ENCODE data around the gene GUK1.

DNA sequence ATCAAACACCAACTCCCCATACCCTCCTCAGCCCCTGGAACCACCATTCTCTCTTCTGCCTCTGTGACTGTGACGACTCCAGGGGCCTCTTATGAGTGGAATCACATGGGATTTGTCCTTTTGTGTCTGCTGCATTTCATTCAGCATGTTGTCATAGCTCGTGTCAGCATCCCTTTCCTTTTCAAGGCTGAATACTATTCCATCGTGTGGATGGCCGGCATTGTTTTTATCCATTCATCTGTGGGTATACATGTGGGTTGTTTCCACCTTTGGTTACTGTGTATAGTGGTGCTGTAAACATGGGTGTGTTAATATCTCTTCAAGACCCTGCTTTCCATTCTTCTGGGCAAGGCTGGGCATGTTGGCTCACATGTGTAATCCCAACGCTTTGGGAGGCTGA lies 50.7 kb downstream of the GUK1 start:
- TF ChIP-seq, protein P1, sequence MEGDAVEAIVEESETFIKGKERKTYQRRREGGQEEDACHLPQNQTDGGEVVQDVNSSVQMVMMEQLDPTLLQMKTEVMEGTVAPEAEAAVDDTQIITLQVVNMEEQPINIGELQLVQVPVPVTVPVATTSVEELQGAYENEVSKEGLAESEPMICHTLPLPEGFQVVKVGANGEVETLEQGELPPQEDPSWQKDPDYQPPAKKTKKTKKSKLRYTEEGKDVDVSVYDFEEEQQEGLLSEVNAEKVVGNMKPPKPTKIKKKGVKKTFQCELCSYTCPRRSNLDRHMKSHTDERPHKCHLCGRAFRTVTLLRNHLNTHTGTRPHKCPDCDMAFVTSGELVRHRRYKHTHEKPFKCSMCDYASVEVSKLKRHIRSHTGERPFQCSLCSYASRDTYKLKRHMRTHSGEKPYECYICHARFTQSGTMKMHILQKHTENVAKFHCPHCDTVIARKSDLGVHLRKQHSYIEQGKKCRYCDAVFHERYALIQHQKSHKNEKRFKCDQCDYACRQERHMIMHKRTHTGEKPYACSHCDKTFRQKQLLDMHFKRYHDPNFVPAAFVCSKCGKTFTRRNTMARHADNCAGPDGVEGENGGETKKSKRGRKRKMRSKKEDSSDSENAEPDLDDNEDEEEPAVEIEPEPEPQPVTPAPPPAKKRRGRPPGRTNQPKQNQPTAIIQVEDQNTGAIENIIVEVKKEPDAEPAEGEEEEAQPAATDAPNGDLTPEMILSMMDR (IDR thresholded peaks at IDR 0.05) = no peak
- TF ChIP-seq POLR2A (IDR thresholded peaks at IDR 0.05) = no peak
